Activated T-helper 2 cell treated with anti-CD3 and anti-CD28 coated beads, Interferon-gamma antibody, Interleukin-2, Interleukin-4, amounts not matched to agents 10 μg/mL and 5 μg/mL and 100 μg/mL, durations not matched to agents 14 hours and 24 hours and 36 hours (primary cell): ENCODE data around the gene RAB11FIP4. TPM values are rescaled to one million over a fixed set of nuclear protein-coding genes. Genes with fewer than 3 reads are reported as not detected.

Experiments used
- DNase-seq: peaks from one replicate; pipeline ENCODE4 v3.0.0; 2021; ENCODE audit warnings: low spot score
- H3K27ac Mint-ChIP-seq: one replicate; pipeline ENCODE4 v1.8.0; 2021; ENCODE audit warnings: mixed read lengths
- H3K27me3 Mint-ChIP-seq: one replicate; pipeline ENCODE4 v1.8.0; 2021; ENCODE audit warnings: low read depth, mixed read lengths
- H3K36me3 Mint-ChIP-seq: one replicate; pipeline ENCODE4 v1.8.0; 2021; ENCODE audit warnings: low read depth, mixed read lengths
- H3K4me1 Mint-ChIP-seq: one replicate; pipeline ENCODE4 v1.8.0; 2021; ENCODE audit warnings: low read depth, mixed read lengths
- H3K4me3 Mint-ChIP-seq: one replicate; pipeline ENCODE4 v1.8.0; 2021; ENCODE audit warnings: low read depth, mild to moderate bottlenecking, moderate library complexity, mixed read lengths
- H3K9me3 Mint-ChIP-seq: one replicate; pipeline ENCODE4 v1.8.0; 2021; ENCODE audit warnings: mixed read lengths
- intact Hi-C: fragments of 100-400 bp; cut with micrococcal nuclease; formaldehyde crosslinking; loops from one replicate; pipeline ENCODE4 v1.15.1; 2023
- total RNA-seq: library from RNA; stranded (reverse); gene quantifications from 2 replicates; pipeline ENCODE4 v1.2.3, GENCODE V29; 2022

Gene RAB11FIP4
- total RNA-seq, 1 donor from 2014 or later = 26.2 TPM

- H3K27me3 Mint-ChIP-seq = no peaks in the 10 kb centered on the region
- no peaks in the 10 kb centered on the region for H3K9me3 Mint-ChIP-seq
- H3K27ac Mint-ChIP-seq = no peak overlapping the region
- peaks cover 40% of the 10 kb centered on the region for H3K4me1 Mint-ChIP-seq
- intact Hi-C loops = no loop called here
- H3K4me3 Mint-ChIP-seq = no peak overlapping the region
- no peak for DNase-seq
- no peaks in the 10 kb centered on the region for H3K36me3 Mint-ChIP-seq
Measured at GRCh38 chr17:31499771-31500554, 108.5 kb downstream of the RAB11FIP4 start.

- peaks cover 5% of the 10 kb centered on the region for H3K36me3 Mint-ChIP-seq
- intact Hi-C loops = loop anchor here (5.0 kb wide), 1 partner anchor 194 kb away; the partner anchor contains the start of gene EVI2B
- H3K27ac Mint-ChIP-seq = no peak overlapping the region
- H3K27me3 Mint-ChIP-seq = no peaks in the 10 kb centered on the region
- DNase-seq = no peak
- no peaks in the 10 kb centered on the region for H3K9me3 Mint-ChIP-seq
- peaks cover 52% of the 10 kb centered on the region for H3K4me1 Mint-ChIP-seq
- no peak overlapping the region for H3K4me3 Mint-ChIP-seq
Measured at GRCh38 chr17:31506517-31506916, 115.0 kb downstream of the RAB11FIP4 start.

GRCh38 chr17:31508288-31509094 lies 117.0 kb downstream of the RAB11FIP4 start:
- H3K4me1 Mint-ChIP-seq = peaks cover 52% of the 10 kb centered on the region

GRCh38 chr17:31509095-31509804 lies 117.8 kb downstream of the RAB11FIP4 start:
- Mint-ChIP-seq H3K4me3 (peak overlapping the region; percentile 82), H3K27me3 (no peaks in the 10 kb centered on the region), H3K9me3 (no peaks in the 10 kb centered on the region), H3K4me1 (peaks cover 50% of the 10 kb centered on the region), H3K27ac (peak overlapping the region; percentile 100), H3K36me3 (peaks cover 5% of the 10 kb centered on the region)
- DNase-seq = no peak
- intact Hi-C loops = loop anchor here (5.0 kb wide), 1 partner anchor 197 kb away; the partner anchor contains the start of gene EVI2B

More at GRCh38 chr17:31508288-31509094, 117.0 kb downstream of the RAB11FIP4 start:
- peak overlapping the region; percentile 82 for H3K4me3 Mint-ChIP-seq
- peaks cover 5% of the 10 kb centered on the region for H3K36me3 Mint-ChIP-seq
- DNase-seq = peak; percentile 83
- intact Hi-C loops = loop anchor here (1.0 to 5.0 kb wide), 3 partner anchors 15 to 196 kb away; partner anchors contain the start of gene EVI2B
- peak overlapping the region; percentile 100 for H3K27ac Mint-ChIP-seq
- H3K27me3 Mint-ChIP-seq = no peaks in the 10 kb centered on the region
- no peaks in the 10 kb centered on the region for H3K9me3 Mint-ChIP-seq

GRCh38 chr17:31509805-31510177 lies 118.3 kb downstream of the RAB11FIP4 start:
- intact Hi-C loops = loop anchor here (5.0 kb wide), 1 partner anchor 197 kb away; the partner anchor contains the start of gene EVI2B

GRCh38 chr17:31510308-31511194 lies 119.1 kb downstream of the RAB11FIP4 start:
- Mint-ChIP-seq H3K4me1 (peaks cover 52% of the 10 kb centered on the region), H3K9me3 (no peaks in the 10 kb centered on the region), H3K27me3 (no peaks in the 10 kb centered on the region)

More at GRCh38 chr17:31509805-31510177, 118.3 kb downstream of the RAB11FIP4 start:
- DNase-seq = no peak
- Mint-ChIP-seq H3K36me3 (peaks cover 5% of the 10 kb centered on the region), H3K27ac (peak overlapping the region; percentile 100), H3K4me3 (peak overlapping the region; percentile 82), H3K9me3 (no peaks in the 10 kb centered on the region), H3K27me3 (no peaks in the 10 kb centered on the region), H3K4me1 (peaks cover 53% of the 10 kb centered on the region)

GRCh38 chr17:31511195-31511578 lies 119.7 kb downstream of the RAB11FIP4 start:
- Mint-ChIP-seq H3K36me3 (peaks cover 5% of the 10 kb centered on the region), H3K27ac (peak overlapping the region; percentile 100), H3K4me1 (peaks cover 51% of the 10 kb centered on the region), H3K27me3 (no peaks in the 10 kb centered on the region), H3K9me3 (no peaks in the 10 kb centered on the region), H3K4me3 (no peak overlapping the region)
- no peak for DNase-seq
- intact Hi-C loops = no loop called here

More at GRCh38 chr17:31510308-31511194, 119.1 kb downstream of the RAB11FIP4 start:
- no peak for DNase-seq
- Mint-ChIP-seq H3K27ac (peak overlapping the region; percentile 100), H3K36me3 (peaks cover 5% of the 10 kb centered on the region), H3K4me3 (peak overlapping the region; percentile 82)
- intact Hi-C loops = no loop called here

- no peak overlapping the region for H3K27ac Mint-ChIP-seq
- H3K36me3 Mint-ChIP-seq = peaks cover 2% of the 10 kb centered on the region
- intact Hi-C loops = no loop called here
- no peak for DNase-seq
- no peaks in the 10 kb centered on the region for H3K9me3 Mint-ChIP-seq
- no peak overlapping the region for H3K4me3 Mint-ChIP-seq
- H3K4me1 Mint-ChIP-seq = peaks cover 47% of the 10 kb centered on the region
- no peaks in the 10 kb centered on the region for H3K27me3 Mint-ChIP-seq
Measured at GRCh38 chr17:31511580-31511979, 120.1 kb downstream of the RAB11FIP4 start.

- Mint-ChIP-seq H3K4me3 (no peak overlapping the region), H3K27ac (no peak overlapping the region), H3K36me3 (no peaks in the 10 kb centered on the region), H3K27me3 (no peaks in the 10 kb centered on the region), H3K9me3 (no peaks in the 10 kb centered on the region), H3K4me1 (peaks cover 44% of the 10 kb centered on the region)
- intact Hi-C loops = no loop called here
- DNase-seq = no peak
Measured at GRCh38 chr17:31512104-31512740, 120.7 kb downstream of the RAB11FIP4 start.

GRCh38 chr17:31512796-31513195 lies 121.3 kb downstream of the RAB11FIP4 start:
- H3K9me3 Mint-ChIP-seq = no peaks in the 10 kb centered on the region
- H3K27me3 Mint-ChIP-seq = no peaks in the 10 kb centered on the region
- peaks cover 3% of the 10 kb centered on the region for H3K36me3 Mint-ChIP-seq
- intact Hi-C loops = no loop called here
- H3K27ac Mint-ChIP-seq = no peak overlapping the region
- DNase-seq = no peak
- H3K4me1 Mint-ChIP-seq = peaks cover 41% of the 10 kb centered on the region
- no peak overlapping the region for H3K4me3 Mint-ChIP-seq

GRCh38 chr17:31513731-31514427 lies 122.4 kb downstream of the RAB11FIP4 start:
- Mint-ChIP-seq H3K4me3 (no peak overlapping the region), H3K36me3 (peaks cover 3% of the 10 kb centered on the region), H3K27ac (no peak overlapping the region), H3K27me3 (no peaks in the 10 kb centered on the region), H3K9me3 (no peaks in the 10 kb centered on the region), H3K4me1 (peaks cover 31% of the 10 kb centered on the region)
- intact Hi-C loops = no loop called here
- DNase-seq = no peak
